ENCODE measurements around the gene PTPRN2.
A peak's percentile ranks its signal among the peaks of the same experiment; 100 is the strongest.
"Not testable (repeated sequence)": the region's sequence is repeated elsewhere in the genome, so short reads cannot be mapped to it uniquely, and the experiment has no call there.

The PTPRN2 gene

GRCh38 chr7:158361326-158361946, 226.2 kb downstream of the PTPRN2 start:
- no peak for DNase-seq

GRCh38 chr7:158358926-158359645, 228.5 kb downstream of the PTPRN2 start:
- no peak for DNase-seq

GRCh38 chr7:158357898-158358821, 229.5 kb downstream of the PTPRN2 start:
- no peak for DNase-seq

GRCh38 chr7:158357106-158357897, 230.3 kb downstream of the PTPRN2 start:
- DNase-seq = no peak

GRCh38 chr7:158356454-158356853, 231.2 kb downstream of the PTPRN2 start:
- no peak for DNase-seq

- peak in 1 of 2 experiments; percentile 23 for DNase-seq
These were observed 232.1 kb downstream of the PTPRN2 start for GRCh38 chr7:158355456-158356065.

- no peak for DNase-seq
These were observed 232.8 kb downstream of the PTPRN2 start for GRCh38 chr7:158354861-158355260.

GRCh38 chr7:158353606-158354570, 233.7 kb downstream of the PTPRN2 start:
- DNase-seq = peak; percentile 18 to 60

GRCh38 chr7:158351899-158352729, 235.5 kb downstream of the PTPRN2 start:
- DNase-seq = not testable (repeated sequence)

- DNase-seq = no peak
These were observed 236.1 kb downstream of the PTPRN2 start for GRCh38 chr7:158351481-158351880.

GRCh38 chr7:158351051-158351450, 236.6 kb downstream of the PTPRN2 start:
- DNase-seq = no peak

GRCh38 chr7:158350166-158350900, 237.3 kb downstream of the PTPRN2 start:
- DNase-seq = no peak

GRCh38 chr7:158348446-158348845, 239.2 kb downstream of the PTPRN2 start:
- DNase-seq = no peak

- not testable (repeated sequence) for DNase-seq
These were observed 239.6 kb downstream of the PTPRN2 start for GRCh38 chr7:158348039-158348438.

- no peak for DNase-seq
These were observed 241.9 kb downstream of the PTPRN2 start for GRCh38 chr7:158345731-158346130.

GRCh38 chr7:158344706-158345300, 242.8 kb downstream of the PTPRN2 start:
- DNase-seq = no peak

GRCh38 chr7:158343936-158344455, 243.6 kb downstream of the PTPRN2 start:
- no peak for DNase-seq

- DNase-seq = no peak
These were observed 244.1 kb downstream of the PTPRN2 start for GRCh38 chr7:158343526-158343925.

- DNase-seq = not testable (repeated sequence)
These were observed 246.5 kb downstream of the PTPRN2 start for GRCh38 chr7:158341097-158341496.

Measured in NCI-H524 (cell line).